ENCODE measurements around the gene DCAF16.

GRCh38 chr4:17787315-17787714 lies 23.2 kb downstream of the DCAF16 start:
- TF ChIP-seq CTCF (IDR thresholded peaks at IDR 0.05) (no peak), ZSCAN20 (CRISPR knock-in tag; IDR thresholded peaks at IDR 0.05) (no peak), RAD21 (conservative IDR thresholded peaks at IDR 0.05 in 1 of 2, IDR thresholded peaks at IDR 0.05 in 1 of 2) (no peak), POLR2A (IDR thresholded peaks at IDR 0.05; ENCODE audit: low read length) (no peak), MAX (IDR thresholded peaks at IDR 0.05) (no peak), BCL3 (IDR thresholded peaks at IDR 0.05) (no peak), MYC (IDR thresholded peaks at IDR 0.05; ENCODE audit: borderline replicate concordance, low read length) (no peak)

Measured in A549 (cell line).